GM23248 (cell line): ENCODE measurements around the gene ANKRD9.

Experiments
- EZH2 ChIP-seq: fragments of 200-600 bp; sonication (generic); IDR thresholded peaks from 2 replicates; pipeline ENCODE4 v1.6.1; 2018; ENCODE audit warnings: antibody characterized with exemption, mild to moderate bottlenecking; ENCODE audit not compliant: insufficient read depth, poor library complexity, severe bottlenecking
- EZH2phosphoT487 ChIP-seq: fragments of 200-600 bp; sonication (generic); IDR thresholded peaks from 2 replicates; pipeline ENCODE4 v1.6.1; 2018; ENCODE audit warnings: antibody characterized with exemption, moderate library complexity, mild to moderate bottlenecking, low read depth; ENCODE audit not compliant: insufficient read depth

DNA sequence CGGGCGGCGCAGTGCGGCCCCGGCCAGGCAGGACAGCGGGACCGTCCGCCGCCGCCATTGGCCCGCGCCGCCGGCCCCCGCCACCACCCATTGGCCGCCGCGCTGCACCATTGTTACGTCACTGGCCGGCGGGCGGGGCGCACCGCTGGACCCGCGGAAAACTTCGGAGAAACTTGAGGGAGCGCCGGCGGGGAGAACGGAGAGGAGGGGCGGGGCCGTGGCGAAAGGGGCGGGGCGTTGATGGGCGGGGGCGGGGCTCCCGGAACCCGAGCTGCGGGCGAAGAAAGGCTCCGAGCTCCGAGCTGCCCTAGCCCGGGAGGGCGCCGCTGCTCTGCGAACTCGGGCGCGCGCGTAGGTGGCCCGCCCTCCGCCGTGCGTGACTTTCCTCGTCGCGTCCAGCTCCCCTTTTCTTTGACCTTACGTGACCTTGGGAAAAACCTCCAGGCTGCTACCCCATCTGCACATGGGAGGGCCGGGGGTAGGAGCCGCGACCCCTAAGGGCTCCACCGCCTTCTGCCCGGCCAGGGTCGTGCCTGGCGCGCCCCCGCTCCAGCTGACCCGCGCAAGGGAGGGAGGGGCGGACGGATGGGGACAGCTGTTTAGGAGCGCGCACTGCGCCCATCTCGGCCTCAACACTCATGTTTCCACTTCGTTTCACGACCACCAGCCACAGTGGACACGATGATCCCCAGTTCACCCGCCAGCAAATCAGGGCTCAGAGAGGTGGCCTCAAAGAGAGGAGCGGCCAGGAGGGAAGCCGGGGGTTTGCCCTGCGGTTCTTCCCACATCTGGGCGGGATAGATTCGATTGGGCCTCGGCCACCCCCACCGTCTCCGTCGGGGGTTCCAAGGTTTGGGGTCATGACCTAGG, at the start of gene ANKRD9:
- TF ChIP-seq EZH2 (no peak), EZH2phosphoT487 (no peak)
